HepG2 (cell line): ENCODE data around the gene ELAPOR1. TPM values are rescaled to one million over a fixed set of nuclear protein-coding genes. Genes with fewer than 3 reads are reported as not detected.
A peak's percentile ranks its signal among the peaks of the same experiment; 100 is the strongest.

Experiments used
- BCL3 ChIP-seq: sonication (generic); formaldehyde crosslinking; IDR thresholded peaks from 2 replicates; pipeline ENCODE4 v1.5.1; 2020; ENCODE audit warnings: mild to moderate bottlenecking, missing genetic modification reagents, moderate library complexity
- CHD4 ChIP-seq: fragments of 200-600 bp; sonication (generic); IDR thresholded peaks from 2 replicates; pipeline ENCODE4 v1.7.0; 2017; ENCODE audit warnings: mild to moderate bottlenecking, low read length, borderline replicate concordance
- E2F5 ChIP-seq: sonication (generic); formaldehyde crosslinking; conservative IDR thresholded peaks from 2 replicates; pipeline ENCODE4 v1.4.0; 2020; ENCODE audit warnings: missing genetic modification reagents
- FOXK2 ChIP-seq: fragments of 450-650 bp; IDR thresholded peaks from 2 replicates; pipeline ENCODE4 v1.6.1; 2016
- FOXO4 ChIP-seq: sonication (generic); formaldehyde crosslinking; conservative IDR thresholded peaks from 2 replicates; pipeline ENCODE4 v1.8.1; 2023; ENCODE audit warnings: missing genetic modification reagents
- IRF2 ChIP-seq: IDR thresholded peaks from 2 replicates; pipeline ENCODE4 v1.6.1; 2018; ENCODE audit warnings: missing genetic modification reagents, missing compliant biosample characterization
- KLF15 ChIP-seq: sonication (generic); formaldehyde crosslinking; IDR thresholded peaks from 2 replicates; pipeline ENCODE4 v1.8.1; 2023; ENCODE audit warnings: borderline replicate concordance, mild to moderate bottlenecking, inconsistent platforms, missing genetic modification reagents, mixed read lengths
- NFYB ChIP-seq: sonication (generic); formaldehyde crosslinking; IDR thresholded peaks from 2 replicates; pipeline ENCODE4 v1.4.0; 2020; ENCODE audit warnings: missing genetic modification reagents
- PBX3 ChIP-seq: sonication (generic); formaldehyde crosslinking; IDR thresholded peaks from 2 replicates; pipeline ENCODE4 v1.8.1; 2023; ENCODE audit warnings: missing genetic modification reagents, inconsistent platforms, borderline replicate concordance
- PITX1 ChIP-seq: sonication (generic); formaldehyde crosslinking; IDR thresholded peaks from 2 replicates; pipeline ENCODE4 v1.5.1; 2020; ENCODE audit warnings: mild to moderate bottlenecking, missing genetic modification reagents
- SP5 ChIP-seq: IDR thresholded peaks from 2 replicates; pipeline ENCODE4 v1.6.1; 2016; ENCODE audit warnings: low read depth, borderline replicate concordance
- ZBED4 ChIP-seq: sonication (generic); formaldehyde crosslinking; IDR thresholded peaks from 2 replicates; pipeline ENCODE4 v1.4.0; 2020; ENCODE audit warnings: missing genetic modification reagents, borderline replicate concordance
- ZC3H4 ChIP-seq: sonication (generic); formaldehyde crosslinking; IDR thresholded peaks from 2 replicates; pipeline ENCODE4 v1.4.0; 2020; ENCODE audit warnings: missing genetic modification reagents, borderline replicate concordance
- ZFP1 ChIP-seq: IDR thresholded peaks from 2 replicates; pipeline ENCODE4 v1.6.1; 2016
- ZNF639 ChIP-seq: conservative IDR thresholded peaks from 2 replicates; pipeline ENCODE4 v1.6.1; 2018; ENCODE audit warnings: missing genetic modification reagents
- ZNF761 ChIP-seq: sonication (generic); formaldehyde crosslinking; conservative IDR thresholded peaks from 2 replicates; pipeline ENCODE4 v1.4.0; 2020; ENCODE audit warnings: mild to moderate bottlenecking, missing genetic modification reagents
- polyA plus RNA-seq, 8 experiments: library from polyadenylated mRNA; depleted of rRNA in 3 of 8; stranded (reverse) in 7 of 8; unstranded in 1 of 8; fragments of >200 nt; fragmentation: Illumina TruSeq in 4 of 8; extraction: Trizol in 4 of 8; gene quantifications; 2 replicates each; pipeline versions ENCODE4 v1.2.1 to v1.2.3, GENCODE V29; 2011 to 2016; ENCODE audit warnings: low read depth in 4 of 8, missing spikeins in 1 of 8, mixed read lengths in 1 of 8; ENCODE audit not compliant: insufficient read depth in 1 of 8
- total RNA-seq, 5 experiments: library from RNA; depleted of rRNA; stranded (reverse); fragments of >200 nt; fragmentation: Illumina TruSeq; extraction: Trizol; gene quantifications; 2 replicates each; pipeline ENCODE4 v1.2.3, GENCODE V29; 2016; ENCODE audit warnings: low read depth in 1 of 5

ELAPOR1 gene
- total and polyA plus RNA-seq, 2 of the 13 experiments (the other 11 are each of a cell fraction or from before 2014, with no cell fraction given), result 0.13 to 0.20 TPM

- TF ChIP-seq ZFP1 (CRISPR knock-in tag) (peak; percentile 73; the same call in 1 of the 2 replicates), FOXK2 (no peak), E2F5 (CRISPR knock-in tag) (peak; percentile 70), PITX1 (peak; percentile 87; the same call in 1 of the 2 replicates), IRF2 (peak; percentile 92; the same call in 1 of the 2 replicates), KLF15 (peak; percentile 87; the same call in 1 of the 2 replicates), CHD4 (no peak), BCL3 (CRISPR knock-in tag) (peak; percentile 83; the same call in 1 of the 2 replicates), ZC3H4 (peak; percentile 39; the same call in 1 of the 2 replicates), ZNF761 (peak; percentile 87), ZNF639 (CRISPR knock-in tag) (peak; percentile 95), NFYB (CRISPR knock-in tag) (peak; percentile 35), SP5 (peak; percentile 75; the same call in 1 of the 2 replicates), ZBED4 (CRISPR knock-in tag) (peak; percentile 83), PBX3 (CRISPR knock-in tag) (no peak), FOXO4 (CRISPR knock-in tag) (0 out of 2 replicates have a peak, but pooled peaks have one; percentile 88)
These were observed 13.8 kb upstream of the ELAPOR1 start (continued) for GRCh38 chr1:109099938-109100773.
